NT2/D1 (cell line): ENCODE data around the gene UBR1.

Experiments
- SUZ12 ChIP-seq: IDR thresholded peaks from 2 replicates; pipeline ENCODE4 v1.6.1; 2011; ENCODE audit not compliant: insufficient read length, insufficient read depth; ENCODE audit errors: extremely low read depth
- YY1 ChIP-seq: IDR thresholded peaks from 2 replicates; pipeline ENCODE4 v1.6.1; 2011; ENCODE audit not compliant: insufficient read length, insufficient read depth

GRCh38 chr15:43143203-43143941, 37.5 kb upstream of the UBR1 start:
- TF ChIP-seq YY1 (no peak), SUZ12 (no peak)
